K562 (cell line): ENCODE data around the gene PRR15L. TPM values are rescaled to one million over a fixed set of nuclear protein-coding genes. Genes with fewer than 3 reads are reported as not detected.

ENCODE experiments used
- ARID2 ChIP-seq: fragments of 450-650 bp; IDR thresholded peaks from 2 replicates; pipeline ENCODE4 v1.6.1; 2017; ENCODE audit warnings: antibody characterized with exemption, mild to moderate bottlenecking
- BRD9 ChIP-seq: fragments of 450-650 bp; IDR thresholded peaks from 2 replicates; pipeline ENCODE4 v1.6.1; 2018; ENCODE audit warnings: low read depth; ENCODE audit not compliant: partially characterized antibody
- EGR1 ChIP-seq: fragments of 450-650 bp; conservative IDR thresholded peaks from 2 replicates; pipeline ENCODE4 v1.6.1; 2017; ENCODE audit warnings: mild to moderate bottlenecking
- GTF2A2 ChIP-seq: IDR thresholded peaks from 2 replicates; pipeline ENCODE4 v1.6.1; 2016; ENCODE audit warnings: mild to moderate bottlenecking, missing genetic modification characterization, missing compliant biosample characterization
- NR0B1 ChIP-seq: fragments of 450-650 bp; IDR thresholded peaks from one replicate; pipeline ENCODE4 v1.6.1; 2018; ENCODE audit warnings: mild to moderate bottlenecking, moderate library complexity; ENCODE audit not compliant: partially characterized antibody
- PTTG1 ChIP-seq: fragments of 450-650 bp; IDR thresholded peaks from 2 replicates; pipeline ENCODE4 v1.6.1; 2016; ENCODE audit warnings: low read depth, mild to moderate bottlenecking, missing genetic modification characterization, missing compliant biosample characterization
- SPI1 ChIP-seq: IDR thresholded peaks from 2 replicates; pipeline ENCODE4 v1.6.1; 2011; ENCODE audit warnings: low read depth, low read length, control low read depth, borderline replicate concordance
- SUPT5H ChIP-seq: fragments of 450-650 bp; IDR thresholded peaks from 2 replicates; pipeline ENCODE4 v1.6.1; 2016
- THRB ChIP-seq: fragments of 450-650 bp; formaldehyde crosslinking; conservative IDR thresholded peaks from 2 replicates; pipeline ENCODE4 v1.4.0; 2022; ENCODE audit warnings: mild to moderate bottlenecking, missing genetic modification characterization
- YY1 ChIP-seq, 3 experiments: IDR thresholded peaks; 2 replicates each; pipeline ENCODE4 v1.6.1; 2011; ENCODE audit warnings: low read length in 2 of 3, mild to moderate bottlenecking in 2 of 3, moderate library complexity in 2 of 3, borderline replicate concordance in 1 of 3, control low read depth in 1 of 3, low read depth in 1 of 3; ENCODE audit not compliant: insufficient read depth in 3 of 3, insufficient replicate concordance in 2 of 3, control insufficient read depth in 1 of 3, insufficient read length in 1 of 3; ENCODE audit errors: extremely low read depth in 1 of 3
- ZBTB11 ChIP-seq, 3 experiments: fragments of 200-800 bp in 1 of 3; fragments of 250-450 bp in 1 of 3; fragments of 450-650 bp in 1 of 3; sonication (Bioruptor Pico) in 1 of 3; sonication (Bioruptor generic) in 1 of 3; formaldehyde crosslinking in 1 of 3; IDR thresholded peaks; 2 replicates each; pipeline versions ENCODE4 v1.6.1 to v1.8.0; 2016 to 2022; ENCODE audit warnings: mild to moderate bottlenecking in 2 of 3, missing genetic modification characterization in 2 of 3, missing compliant biosample characterization in 1 of 3, moderate library complexity in 1 of 3
- ZNF830 ChIP-seq: fragments of 250-450 bp; sonication (Bioruptor Pico); IDR thresholded peaks from 2 replicates; pipeline ENCODE4 v1.5.0; 2021; ENCODE audit warnings: mild to moderate bottlenecking
- polyA plus RNA-seq, 8 experiments: library from polyadenylated mRNA; depleted of rRNA in 4 of 8; stranded (reverse) in 5 of 8; unstranded in 3 of 8; fragments of >200 nt; fragmentation: Nextera tagmentation in 2 of 8; fragmentation: Illumina TruSeq in 1 of 8; extraction: Ambion mirVana in 2 of 8; extraction: Trizol in 1 of 8; gene quantifications; 2 replicates each; pipeline versions ENCODE4 v1.2.1 to v1.2.3, GENCODE V29; 2011 to 2014; ENCODE audit warnings: inconsistent platforms in 1 of 8, missing spikeins in 1 of 8
- total RNA-seq, 7 experiments: library from RNA; depleted of rRNA in 6 of 7; stranded (reverse); fragments of >200 nt in 6 of 7; fragmentation: Illumina TruSeq in 2 of 7; extraction: Trizol in 2 of 7; gene quantifications; 2 replicates each; pipeline versions ENCODE4 v1.2.1 to v1.2.3, GENCODE V29; 2011 to 2021; ENCODE audit warnings: low replicate concordance in 1 of 7
- TF ChIP-seq, protein P1 (sequence below): fragments of 450-650 bp; IDR thresholded peaks from 2 replicates; pipeline ENCODE4 v1.6.1; 2017; ENCODE audit warnings: antibody characterized with exemption, mild to moderate bottlenecking
- TF ChIP-seq, protein P2 (sequence below): sonication (generic); formaldehyde crosslinking; IDR thresholded peaks from 2 replicates; pipeline ENCODE4 v1.8.1; 2023; ENCODE audit warnings: mild to moderate bottlenecking, missing genetic modification reagents

The PRR15L gene
- total and polyA plus RNA-seq, 9 of the 15 experiments (the other 6 are each of a cell fraction or from before 2014, with no cell fraction given) = 0.03 TPM; not detected in 8

GRCh38 chr17:47970725-47971499 lies 13.2 kb upstream of the PRR15L start, which contains the start of gene CDK5RAP3 (continued):
- TF ChIP-seq, protein P1, sequence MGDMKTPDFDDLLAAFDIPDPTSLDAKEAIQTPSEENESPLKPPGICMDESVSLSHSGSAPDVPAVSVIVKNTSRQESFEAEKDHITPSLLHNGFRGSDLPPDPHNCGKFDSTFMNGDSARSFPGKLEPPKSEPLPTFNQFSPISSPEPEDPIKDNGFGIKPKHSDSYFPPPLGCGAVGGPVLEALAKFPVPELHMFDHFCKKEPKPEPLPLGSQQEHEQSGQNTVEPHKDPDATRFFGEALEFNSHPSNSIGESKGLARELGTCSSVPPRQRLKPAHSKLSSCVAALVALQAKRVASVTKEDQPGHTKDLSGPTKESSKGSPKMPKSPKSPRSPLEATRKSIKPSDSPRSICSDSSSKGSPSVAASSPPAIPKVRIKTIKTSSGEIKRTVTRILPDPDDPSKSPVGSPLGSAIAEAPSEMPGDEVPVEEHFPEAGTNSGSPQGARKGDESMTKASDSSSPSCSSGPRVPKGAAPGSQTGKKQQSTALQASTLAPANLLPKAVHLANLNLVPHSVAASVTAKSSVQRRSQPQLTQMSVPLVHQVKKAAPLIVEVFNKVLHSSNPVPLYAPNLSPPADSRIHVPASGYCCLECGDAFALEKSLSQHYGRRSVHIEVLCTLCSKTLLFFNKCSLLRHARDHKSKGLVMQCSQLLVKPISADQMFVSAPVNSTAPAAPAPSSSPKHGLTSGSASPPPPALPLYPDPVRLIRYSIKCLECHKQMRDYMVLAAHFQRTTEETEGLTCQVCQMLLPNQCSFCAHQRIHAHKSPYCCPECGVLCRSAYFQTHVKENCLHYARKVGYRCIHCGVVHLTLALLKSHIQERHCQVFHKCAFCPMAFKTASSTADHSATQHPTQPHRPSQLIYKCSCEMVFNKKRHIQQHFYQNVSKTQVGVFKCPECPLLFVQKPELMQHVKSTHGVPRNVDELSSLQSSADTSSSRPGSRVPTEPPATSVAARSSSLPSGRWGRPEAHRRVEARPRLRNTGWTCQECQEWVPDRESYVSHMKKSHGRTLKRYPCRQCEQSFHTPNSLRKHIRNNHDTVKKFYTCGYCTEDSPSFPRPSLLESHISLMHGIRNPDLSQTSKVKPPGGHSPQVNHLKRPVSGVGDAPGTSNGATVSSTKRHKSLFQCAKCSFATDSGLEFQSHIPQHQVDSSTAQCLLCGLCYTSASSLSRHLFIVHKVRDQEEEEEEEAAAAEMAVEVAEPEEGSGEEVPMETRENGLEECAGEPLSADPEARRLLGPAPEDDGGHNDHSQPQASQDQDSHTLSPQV = peak; percentile 97
- TF ChIP-seq PTTG1 (tag) = no peak
- no peak for TF ChIP-seq BRD9
- TF ChIP-seq, protein P2, sequence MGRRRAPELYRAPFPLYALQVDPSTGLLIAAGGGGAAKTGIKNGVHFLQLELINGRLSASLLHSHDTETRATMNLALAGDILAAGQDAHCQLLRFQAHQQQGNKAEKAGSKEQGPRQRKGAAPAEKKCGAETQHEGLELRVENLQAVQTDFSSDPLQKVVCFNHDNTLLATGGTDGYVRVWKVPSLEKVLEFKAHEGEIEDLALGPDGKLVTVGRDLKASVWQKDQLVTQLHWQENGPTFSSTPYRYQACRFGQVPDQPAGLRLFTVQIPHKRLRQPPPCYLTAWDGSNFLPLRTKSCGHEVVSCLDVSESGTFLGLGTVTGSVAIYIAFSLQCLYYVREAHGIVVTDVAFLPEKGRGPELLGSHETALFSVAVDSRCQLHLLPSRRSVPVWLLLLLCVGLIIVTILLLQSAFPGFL (CRISPR knock-in tag) = no peak
- no peak for TF ChIP-seq NR0B1
- peak; percentile 32; the same call in 1 of the 2 replicates for TF ChIP-seq GTF2A2 (tag)
- TF ChIP-seq YY1 (IDR thresholded peaks at IDR 0.05; ENCODE audit: borderline replicate concordance in 1 of 3, control insufficient read depth in 1 of 3, extremely low read depth in 1 of 3, insufficient read depth in 3 of 3, insufficient read length in 1 of 3, insufficient replicate concordance in 2 of 3, low read depth in 1 of 3, low read length in 2 of 3) = peak in 1 of 3 experiments; percentile 79
- no peak for TF ChIP-seq THRB (CRISPR knock-in tag)
- peak; percentile 91 for TF ChIP-seq SUPT5H
- no peak for TF ChIP-seq ZNF830 (CRISPR knock-in tag)
- TF ChIP-seq ARID2 = no peak
- TF ChIP-seq SPI1 = peak; percentile 93
- peak; percentile 13 for TF ChIP-seq EGR1
- TF ChIP-seq ZBTB11 (CRISPR knock-in tag; IDR thresholded peaks at IDR 0.05) = peak in 2 of 3 experiments; percentile 28 to 78; a peak in 3 of 6 replicates
